Measurements from ENCODE around the gene TMEM131. TPM values are rescaled to one million over a fixed set of nuclear protein-coding genes. Genes with fewer than 3 reads are reported as not detected.
A peak's percentile ranks its signal among the peaks of the same experiment; 100 is the strongest.

The TMEM131 gene
- total RNA-seq, 2 donors from 2014 or later = 20.7 to 21.8 TPM

GRCh38 chr2:97758131-97758705 is 237.5 kb downstream of the TMEM131 start:
- Histone ChIP-seq H3K27ac (peak overlapping the region in 1 of 2 donors; percentile 1), H3K36me3 (peaks cover 68% of the 10 kb centered on the region), H3K4me3 (no peak overlapping the region), H3K9me3 (no peaks in the 10 kb centered on the region), H3K27me3 (no peaks in the 10 kb centered on the region), H3K4me1 (no peaks in the 10 kb centered on the region)
- no peak for TF ChIP-seq CTCF (IDR thresholded peaks at IDR 0.05)
- DNase-seq (ENCODE audit: low spot score) = no peak

- DNase-seq (ENCODE audit: low spot score) = no peak
- Histone ChIP-seq H3K27ac (no peak overlapping the region), H3K9me3 (no peaks in the 10 kb centered on the region), H3K36me3 (peaks cover 56% of the 10 kb centered on the region), H3K27me3 (no peaks in the 10 kb centered on the region), H3K4me1 (peaks cover 0 to 5% of the 10 kb centered on the region in 2 donors), H3K4me3 (no peak overlapping the region)
- TF ChIP-seq CTCF (IDR thresholded peaks at IDR 0.05) = no peak
Measured at GRCh38 chr2:97757062-97757461, 238.7 kb downstream of the TMEM131 start.

GRCh38 chr2:97755491-97755890 is 240.3 kb downstream of the TMEM131 start:
- DNase-seq (ENCODE audit: low spot score) = no peak
- TF ChIP-seq CTCF (IDR thresholded peaks at IDR 0.05) = no peak
- no peaks in the 10 kb centered on the region for H3K9me3 ChIP-seq
- H3K4me1 ChIP-seq = peaks cover 0 to 5% of the 10 kb centered on the region in 2 donors
- no peak overlapping the region for H3K4me3 ChIP-seq
- H3K27ac ChIP-seq = peak overlapping the region in 1 of 2 donors; percentile 52
- H3K27me3 ChIP-seq = no peaks in the 10 kb centered on the region
- H3K36me3 ChIP-seq = peaks cover 43% of the 10 kb centered on the region

- Histone ChIP-seq H3K27ac (peak overlapping the region in 1 of 2 donors; percentile 52), H3K4me1 (peaks cover 0 to 5% of the 10 kb centered on the region in 2 donors)
- no peak for TF ChIP-seq CTCF (IDR thresholded peaks at IDR 0.05)
Measured at GRCh38 chr2:97754690-97755346, 240.9 kb downstream of the TMEM131 start.

GRCh38 chr2:97752342-97753334 is 243.1 kb downstream of the TMEM131 start:
- peaks cover 16% of the 10 kb centered on the region for H3K36me3 ChIP-seq
- no peak for DNase-seq (ENCODE audit: low spot score)
- peaks cover 0 to 14% of the 10 kb centered on the region in 2 donors for H3K4me1 ChIP-seq
- H3K27ac ChIP-seq = peak overlapping the region; percentile 55 to 60
- H3K4me3 ChIP-seq = no peak overlapping the region
- TF ChIP-seq CTCF (IDR thresholded peaks at IDR 0.05) = no peak
- no peaks in the 10 kb centered on the region for H3K27me3 ChIP-seq
- H3K9me3 ChIP-seq = no peaks in the 10 kb centered on the region

More at GRCh38 chr2:97754690-97755346, 240.9 kb downstream of the TMEM131 start:
- Histone ChIP-seq H3K4me3 (no peak overlapping the region), H3K36me3 (peaks cover 36% of the 10 kb centered on the region), H3K9me3 (no peaks in the 10 kb centered on the region), H3K27me3 (no peaks in the 10 kb centered on the region)
- no peak for DNase-seq (ENCODE audit: low spot score)
